ENCODE results near the gene FPGS.
A peak's percentile ranks its signal among the peaks of the same experiment; 100 is the strongest.

The FPGS gene

DNA sequence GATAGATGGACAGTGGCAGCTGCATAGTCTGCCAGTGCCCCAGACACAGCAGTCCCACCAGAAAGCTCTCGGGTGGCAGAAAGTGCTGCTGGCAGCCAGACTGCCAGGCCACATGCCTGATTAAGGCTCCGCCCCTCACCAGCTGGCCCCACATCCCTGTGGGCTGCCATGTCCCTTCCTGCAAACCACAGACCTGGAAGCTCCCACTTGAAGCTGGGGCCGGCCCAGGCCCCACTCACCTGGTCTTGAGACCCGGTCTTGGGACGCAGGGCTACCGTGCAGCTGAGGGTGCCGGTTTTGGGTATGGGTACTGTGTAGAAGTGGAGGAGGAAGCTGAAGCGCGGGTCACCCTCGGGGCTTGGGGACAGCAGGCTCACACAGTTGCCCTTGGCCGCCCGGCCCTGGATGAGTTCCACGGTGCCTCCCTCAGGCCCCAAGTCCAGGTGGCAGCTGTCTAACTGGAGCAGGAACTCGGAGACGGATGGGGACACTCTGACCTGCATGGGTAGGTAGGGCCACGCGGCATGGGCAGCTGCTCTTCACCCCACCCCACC is 15.3 kb downstream of the FPGS start:
- Histone ChIP-seq H3K4me3 (ENCODE audit: low read depth in 1 of 2, low read length in 2 of 2) (no peak overlapping the region), H3K36me3 (ENCODE audit: insufficient read depth, low read length) (peaks cover 39% of the 10 kb centered on the region), H3K9ac (ENCODE audit: low read depth, low read length) (no peak overlapping the region), H2AFZ (ENCODE audit: low read depth, low read length) (no peak overlapping the region), H4K20me1 (ENCODE audit: insufficient read depth, low read length) (no peaks in the 10 kb centered on the region; the same call in 1 of the 2 replicates), H3K27ac (ENCODE audit: low read length) (no peak overlapping the region), H3K4me1 (ENCODE audit: insufficient read depth, low read length) (no peaks in the 10 kb centered on the region), H3K4me2 (ENCODE audit: insufficient read depth, low read length) (no peak overlapping the region), H3K27me3 (ENCODE audit: insufficient read depth, low read length, poor library complexity) (no peaks in the 10 kb centered on the region), H3K9me3 (ENCODE audit: insufficient read depth, low read length, severe bottlenecking) (no peaks in the 10 kb centered on the region), H3K79me2 (ENCODE audit: insufficient read depth, low read length) (no peaks in the 10 kb centered on the region)
- DNase-seq (no peak), ATAC-seq (ENCODE audit: insufficient read depth, low read depth) (peak; percentile 9; the same call in 2 of the 3 replicates)
- no peak for TF ChIP-seq CTCF (IDR thresholded peaks at IDR 0.05; ENCODE audit: borderline replicate concordance, extremely low read depth, low read length, poor library complexity, severe bottlenecking)
- no peak for TF ChIP-seq EZH2 (IDR thresholded peaks at IDR 0.05; ENCODE audit: borderline replicate concordance, low read depth, low read length, severe bottlenecking)

DNA sequence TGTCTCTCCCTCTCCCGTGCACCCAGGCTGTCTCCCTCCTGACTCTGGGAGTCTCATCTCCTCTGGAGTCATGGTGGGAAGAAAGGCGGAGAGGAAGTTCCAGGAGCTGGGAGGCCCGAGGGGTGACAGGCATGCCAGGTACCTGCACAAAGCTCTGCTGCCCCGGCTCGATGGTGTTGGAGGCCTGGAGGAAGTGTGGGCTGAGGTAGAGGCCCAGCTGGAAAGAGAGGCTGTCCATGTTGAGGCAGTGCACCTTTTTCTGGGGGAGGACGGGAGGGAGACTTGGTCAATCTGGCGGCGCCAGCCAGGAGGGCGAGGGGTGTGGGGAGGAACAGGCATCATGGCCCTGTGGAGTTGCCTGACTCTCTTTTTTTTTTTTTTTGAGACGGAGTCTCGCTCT is 15.9 kb downstream of the FPGS start:
- Histone ChIP-seq H3K4me1 (ENCODE audit: insufficient read depth, low read length) (no peaks in the 10 kb centered on the region), H2AFZ (ENCODE audit: low read depth, low read length) (no peak overlapping the region), H3K4me2 (ENCODE audit: insufficient read depth, low read length) (no peak overlapping the region), H3K27ac (ENCODE audit: low read length) (no peak overlapping the region), H3K9ac (ENCODE audit: low read depth, low read length) (no peak overlapping the region), H3K27me3 (ENCODE audit: insufficient read depth, low read length, poor library complexity) (no peaks in the 10 kb centered on the region), H3K79me2 (ENCODE audit: insufficient read depth, low read length) (no peaks in the 10 kb centered on the region), H4K20me1 (ENCODE audit: insufficient read depth, low read length) (no peaks in the 10 kb centered on the region; the same call in 1 of the 2 replicates), H3K9me3 (ENCODE audit: insufficient read depth, low read length, severe bottlenecking) (no peaks in the 10 kb centered on the region), H3K36me3 (ENCODE audit: insufficient read depth, low read length) (peaks cover 32% of the 10 kb centered on the region), H3K4me3 (ENCODE audit: low read depth in 1 of 2, low read length in 2 of 2) (no peak overlapping the region)
- ATAC-seq (ENCODE audit: insufficient read depth, low read depth) (no peak), DNase-seq (no peak)
- TF ChIP-seq EZH2 (IDR thresholded peaks at IDR 0.05; ENCODE audit: borderline replicate concordance, low read depth, low read length, severe bottlenecking) (no peak), CTCF (IDR thresholded peaks at IDR 0.05; ENCODE audit: borderline replicate concordance, extremely low read depth, low read length, poor library complexity, severe bottlenecking) (no peak)

GRCh38 chr9:127822108-127822507 is 19.4 kb downstream of the FPGS start:
- ATAC-seq (ENCODE audit: insufficient read depth, low read depth) = no peak
- no peak overlapping the region for H3K4me3 ChIP-seq (ENCODE audit: low read depth in 1 of 2, low read length in 2 of 2)
- TF ChIP-seq CTCF (IDR thresholded peaks at IDR 0.05; ENCODE audit: borderline replicate concordance, extremely low read depth, low read length, poor library complexity, severe bottlenecking) (no peak), EZH2 (IDR thresholded peaks at IDR 0.05; ENCODE audit: borderline replicate concordance, low read depth, low read length, severe bottlenecking) (no peak)
- no peaks in the 10 kb centered on the region for H3K27me3 ChIP-seq (ENCODE audit: insufficient read depth, low read length, poor library complexity)
- H3K79me2 ChIP-seq (ENCODE audit: insufficient read depth, low read length) = no peaks in the 10 kb centered on the region
- no peak for DNase-seq
- no peaks in the 10 kb centered on the region for H3K9me3 ChIP-seq (ENCODE audit: insufficient read depth, low read length, severe bottlenecking)
- no peak overlapping the region for H3K27ac ChIP-seq (ENCODE audit: low read length)
- no peak overlapping the region for H3K9ac ChIP-seq (ENCODE audit: low read depth, low read length)
- H2AFZ ChIP-seq (ENCODE audit: low read depth, low read length) = no peak overlapping the region
- no peaks in the 10 kb centered on the region for H3K4me1 ChIP-seq (ENCODE audit: insufficient read depth, low read length)
- H4K20me1 ChIP-seq (ENCODE audit: insufficient read depth, low read length) = no peaks in the 10 kb centered on the region
- no peak overlapping the region for H3K4me2 ChIP-seq (ENCODE audit: insufficient read depth, low read length)
- peaks cover 3% of the 10 kb centered on the region; the same call in 1 of the 2 replicates for H3K36me3 ChIP-seq (ENCODE audit: insufficient read depth, low read length)

Measured in DND-41 (cell line).